ENCODE results near the gene CNTNAP5. TPM values are rescaled to one million over a fixed set of nuclear protein-coding genes. Genes with fewer than 3 reads are reported as not detected.

Gene CNTNAP5
- total and polyA plus RNA-seq, 12 donors: 0.04 TPM; not detected in 11

DNA sequence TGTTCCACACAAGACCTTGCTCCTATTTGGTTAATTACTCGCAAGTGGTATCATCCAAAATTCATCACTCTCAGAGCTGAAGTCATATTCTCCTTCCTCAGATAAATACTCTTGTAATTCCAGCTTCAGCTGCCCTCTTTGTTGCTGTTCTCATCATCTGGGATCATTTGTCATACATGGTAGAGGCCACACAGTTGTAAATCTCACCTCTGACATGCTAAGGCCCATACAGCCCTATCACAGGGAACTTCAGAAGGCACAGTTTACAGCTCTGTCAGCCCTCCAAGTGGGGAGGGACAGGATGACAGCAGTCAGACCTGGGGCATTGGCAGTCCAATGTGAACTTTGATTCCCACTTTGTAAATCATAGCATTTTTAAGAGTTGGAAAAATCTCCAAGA lies 399.0 kb downstream of the CNTNAP5 start:
- Histone ChIP-seq H3K4me3 (no peak overlapping the region), H3K9me3 (no peaks in the 10 kb centered on the region), H3K4me1 (peaks cover 0 to 3% (median 0%) of the 10 kb centered on the region in 9 donors), H3K27ac (no peak overlapping the region), H3K36me3 (no peaks in the 10 kb centered on the region), H3K27me3 (peaks cover 0 to 3% (median 0%) of the 10 kb centered on the region in 7 donors)
- ATAC-seq: no peak
- DNase-seq: no peak
- intact Hi-C loops (cut with DNase I): no loop called here
- WGBS, 2 donors: 90 to 95% methylated on average over 1 of the region's 1 CpG
- TF ChIP-seq, protein P1, sequence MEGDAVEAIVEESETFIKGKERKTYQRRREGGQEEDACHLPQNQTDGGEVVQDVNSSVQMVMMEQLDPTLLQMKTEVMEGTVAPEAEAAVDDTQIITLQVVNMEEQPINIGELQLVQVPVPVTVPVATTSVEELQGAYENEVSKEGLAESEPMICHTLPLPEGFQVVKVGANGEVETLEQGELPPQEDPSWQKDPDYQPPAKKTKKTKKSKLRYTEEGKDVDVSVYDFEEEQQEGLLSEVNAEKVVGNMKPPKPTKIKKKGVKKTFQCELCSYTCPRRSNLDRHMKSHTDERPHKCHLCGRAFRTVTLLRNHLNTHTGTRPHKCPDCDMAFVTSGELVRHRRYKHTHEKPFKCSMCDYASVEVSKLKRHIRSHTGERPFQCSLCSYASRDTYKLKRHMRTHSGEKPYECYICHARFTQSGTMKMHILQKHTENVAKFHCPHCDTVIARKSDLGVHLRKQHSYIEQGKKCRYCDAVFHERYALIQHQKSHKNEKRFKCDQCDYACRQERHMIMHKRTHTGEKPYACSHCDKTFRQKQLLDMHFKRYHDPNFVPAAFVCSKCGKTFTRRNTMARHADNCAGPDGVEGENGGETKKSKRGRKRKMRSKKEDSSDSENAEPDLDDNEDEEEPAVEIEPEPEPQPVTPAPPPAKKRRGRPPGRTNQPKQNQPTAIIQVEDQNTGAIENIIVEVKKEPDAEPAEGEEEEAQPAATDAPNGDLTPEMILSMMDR (IDR thresholded peaks at IDR 0.05): no peak

DNA sequence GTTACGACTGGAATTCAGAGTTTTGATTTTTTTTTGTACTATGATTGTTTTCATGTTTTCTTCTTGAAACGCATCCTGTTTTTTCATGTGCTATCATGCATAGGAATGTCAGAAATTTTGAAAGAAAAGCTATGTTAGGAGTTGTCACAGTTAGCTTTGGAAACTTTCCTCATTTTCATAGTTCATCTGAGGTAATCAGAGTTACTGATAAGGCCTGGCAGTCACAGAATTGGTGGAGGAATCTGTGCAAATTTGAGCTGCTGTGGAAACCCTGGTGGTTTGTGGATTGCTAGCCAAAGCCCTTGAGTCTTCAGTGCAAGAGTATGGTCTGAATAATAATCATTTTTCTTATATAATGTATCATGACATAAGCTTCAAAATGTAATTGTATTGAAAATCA lies 401.0 kb downstream of the CNTNAP5 start:
- intact Hi-C loops (cut with DNase I): no loop called here
- TF ChIP-seq, protein P1 (IDR thresholded peaks at IDR 0.05): no peak

DNA sequence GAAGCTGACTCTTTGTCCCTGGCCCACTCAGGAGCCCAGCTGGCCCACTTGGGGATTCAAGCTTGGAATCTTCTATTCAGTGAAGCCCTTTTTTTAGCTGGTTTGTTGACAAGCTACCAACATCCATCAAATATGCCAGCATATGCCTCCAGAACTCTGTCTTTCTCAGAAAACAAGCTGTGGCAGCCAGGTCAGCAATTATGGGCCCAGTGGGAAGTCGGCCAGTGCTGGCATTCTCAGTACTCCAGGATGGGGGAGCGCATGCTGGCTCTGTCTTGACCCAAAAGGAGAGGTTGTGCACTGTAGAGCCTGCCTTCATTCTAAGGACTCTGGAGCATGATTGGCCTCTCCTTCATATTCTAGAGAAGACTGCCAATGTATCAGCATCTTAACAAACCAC lies 401.5 kb downstream of the CNTNAP5 start:
- H3K36me3 ChIP-seq: no peaks in the 10 kb centered on the region
- TF ChIP-seq, protein P1 (IDR thresholded peaks at IDR 0.05): no peak
- H3K27me3 ChIP-seq: peaks cover 0 to 3% (median 0%) of the 10 kb centered on the region in 7 donors
- no peak overlapping the region for H3K4me3 ChIP-seq
- H3K4me1 ChIP-seq: peaks cover 0 to 3% (median 0%) of the 10 kb centered on the region in 9 donors
- no peak overlapping the region for H3K27ac ChIP-seq
- no peaks in the 10 kb centered on the region for H3K9me3 ChIP-seq
- ATAC-seq (peak in 1 of 8 donors; percentile 8), DNase-seq (no peak)
- WGBS, 2 donors: 61 to 66% methylated on average over 2 of the region's 2 CpGs
- intact Hi-C loops (cut with DNase I): no loop called here

More for the DNA sequence above, 401.0 kb downstream of the CNTNAP5 start:
- 60 to 68% methylated on average over 2 of the region's 2 CpGs for WGBS, 2 donors
- Histone ChIP-seq H3K36me3 (no peaks in the 10 kb centered on the region), H3K27ac (no peak overlapping the region), H3K9me3 (no peaks in the 10 kb centered on the region), H3K4me3 (no peak overlapping the region), H3K4me1 (peaks cover 0 to 3% (median 0%) of the 10 kb centered on the region in 9 donors), H3K27me3 (peaks cover 0 to 3% (median 0%) of the 10 kb centered on the region in 7 donors)
- ATAC-seq: no peak
- DNase-seq: no peak

DNA sequence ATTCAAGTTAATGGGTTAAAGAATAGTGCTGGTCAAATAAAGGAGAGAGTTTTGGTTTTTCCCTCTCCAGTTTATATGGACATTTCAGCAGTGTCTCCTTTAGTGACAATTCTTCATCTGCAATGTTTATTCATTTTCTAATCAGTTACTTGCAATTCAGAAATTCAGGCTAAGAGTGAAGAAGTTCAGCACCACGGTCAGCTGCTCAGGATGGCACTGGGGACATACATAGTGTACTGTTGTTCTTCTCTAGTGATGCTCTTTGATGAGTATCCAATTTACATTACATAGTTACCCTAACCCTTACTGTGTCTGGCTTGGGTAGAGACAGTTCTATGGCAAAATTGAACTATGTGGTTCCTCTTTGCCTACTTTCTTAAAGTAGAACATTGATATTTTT lies 412.7 kb downstream of the CNTNAP5 start:
- no peak overlapping the region for H3K4me3 ChIP-seq
- ATAC-seq: no peak
- intact Hi-C loops (cut with DNase I): no loop called here
- no peaks in the 10 kb centered on the region for H3K9me3 ChIP-seq
- 51 to 59% methylated on average over 1 of the region's 1 CpG for WGBS, 2 donors
- DNase-seq: no peak
- TF ChIP-seq, protein P1 (IDR thresholded peaks at IDR 0.05): no peak
- H3K36me3 ChIP-seq: no peaks in the 10 kb centered on the region
- H3K4me1 ChIP-seq: no peaks in the 10 kb centered on the region
- H3K27ac ChIP-seq: no peak overlapping the region
- no peaks in the 10 kb centered on the region for H3K27me3 ChIP-seq

Data from heart right ventricle (tissue), 16 donors.